Psoas muscle (tissue), 8 donors: ENCODE data around the gene MPPE1. TPM values are rescaled to one million over a fixed set of nuclear protein-coding genes. Genes with fewer than 3 reads are reported as not detected.

Experiments
- ATAC-seq, 4 donors: fragments of 200-7000 bp; cut with Tn5 transposase; one replicate each; pipeline ENCODE4 v1.9.1; 2020; ENCODE audit warnings: moderate library complexity in 3 of 4, mild to moderate bottlenecking in 2 of 4
- DNase-seq, 2 donors: peaks; one replicate each; pipeline ENCODE4 v3.0.0-alpha.2; 2020
- H3K27ac ChIP-seq: fragments of 200-600 bp; one replicate; pipeline ENCODE4 v1.8.0; 2022
- H3K27me3 ChIP-seq, 3 donors: fragments of 200-600 bp in 1 of 3; one replicate each; pipeline versions ENCODE4 v1.6.1 to v1.8.0; 2013 to 2022; ENCODE audit warnings: low read length in 2 of 3, mild to moderate bottlenecking in 2 of 3, moderate library complexity in 1 of 3; ENCODE audit not compliant: insufficient read depth in 3 of 3
- H3K36me3 ChIP-seq, 2 donors: fragments of 200-600 bp in 1 of 2; one replicate each; pipeline versions ENCODE4 v1.6.1 to v1.8.0; 2013 to 2022; ENCODE audit warnings: low read depth in 1 of 2, mild to moderate bottlenecking in 1 of 2, moderate library complexity in 1 of 2; ENCODE audit not compliant: insufficient read depth in 1 of 2
- H3K4me1 ChIP-seq: fragments of 200-600 bp; one replicate; pipeline ENCODE4 v1.8.0; 2022
- H3K4me3 ChIP-seq: fragments of 200-600 bp; one replicate; pipeline ENCODE4 v1.8.0; 2022; ENCODE audit warnings: mild to moderate bottlenecking
- H3K9me3 ChIP-seq: fragments of 200-600 bp; one replicate; pipeline ENCODE4 v1.8.0; 2022
- WGBS, 3 donors: extraction: QIAGEN DNeasy Blood & Tissue Kit; methylation state at CpG; one replicate each; pipeline versions ENCODE4 v1.1.6 to v1.1.7; 2013; 5-methylcytosine and 5-hydroxymethylcytosine counted together
- intact Hi-C, 2 donors: fragments of 100-400 bp; cut with DNase I; formaldehyde crosslinking; loops; one replicate each; pipeline versions ENCODE4 v1.11.0 to v1.14.2; 2022
- polyA plus RNA-seq, 3 donors: library from polyadenylated mRNA; stranded (reverse); fragments of 200-250 nt; gene quantifications; one replicate each; pipeline ENCODE4 v1.2.3, GENCODE V29; 2013
- total RNA-seq, 4 donors: library from RNA; stranded (reverse); fragmentation: NEBNext Ultra II Directional in 2 of 4; extraction: Animal tissue kit (Norgen Biotek cat#: 25700) in 2 of 4; gene quantifications; one replicate each; pipeline versions ENCODE4 v1.2.1 to v1.2.4, GENCODE V29; 2021 to 2023
- TF ChIP-seq, protein P1 (sequence below): fragments of 200-600 bp; IDR thresholded peaks from one replicate; pipeline ENCODE4 v1.8.0; 2022; ENCODE audit warnings: antibody characterized with exemption
- donor health status: healthy with polysubstance abuse.
- donor health status: DM: no; HTN: no; CAD: no; lungs with moderate emphysema.
- donor health status: Bipolar disorder and iron deficiency.
- donor health status: healthy.
- donor health status: DM: yes; HTN: yes; CAD: no.
- donor health status: DM: no; HTN: no; CAD: no.
- donor health status: DM: no; HTN: no; CAD: no.
- donor health status: DM: yes; HTN: yes; CAD: no.

The MPPE1 gene
- total and polyA plus RNA-seq, 7 donors = 20.2 to 44.0 (median 26.5) TPM

DNA sequence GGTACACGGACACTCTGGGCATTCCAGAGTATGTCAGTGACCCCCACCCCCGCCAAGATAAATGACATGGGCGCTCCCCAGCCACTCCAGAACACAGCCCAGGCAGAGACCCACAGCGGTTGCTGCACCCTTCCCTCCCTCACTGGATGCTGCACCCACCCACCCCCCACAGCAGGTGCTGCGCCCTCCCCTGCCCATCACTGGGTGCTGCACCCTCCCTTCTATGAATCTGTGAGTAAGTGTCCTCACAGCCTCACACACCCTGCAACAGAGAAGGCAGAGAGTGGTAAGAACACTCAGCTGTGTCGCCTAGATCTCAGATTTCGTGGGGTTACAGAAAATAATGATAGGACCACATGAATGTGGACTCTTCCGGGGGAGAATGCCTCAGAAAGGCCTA is 33.4 kb downstream of the MPPE1 start:
- Histone ChIP-seq H3K9me3 (no peaks in the 10 kb centered on the region), H3K27me3 (no peaks in the 10 kb centered on the region), H3K4me1 (peaks cover 5% of the 10 kb centered on the region), H3K4me3 (no peak overlapping the region), H3K36me3 (peaks cover 0 to 89% of the 10 kb centered on the region in 2 donors), H3K27ac (no peak overlapping the region)
- intact Hi-C loops = loop anchor here in 1 of 2 donors (10.0 kb wide), 1 partner anchor 220 kb away; no protein-coding TSS in a partner anchor
- DNase-seq = no peak
- WGBS, 3 donors = 86 to 92% (median 86%) methylated on average over 8 of the region's 8 CpGs
- TF ChIP-seq, protein P1, sequence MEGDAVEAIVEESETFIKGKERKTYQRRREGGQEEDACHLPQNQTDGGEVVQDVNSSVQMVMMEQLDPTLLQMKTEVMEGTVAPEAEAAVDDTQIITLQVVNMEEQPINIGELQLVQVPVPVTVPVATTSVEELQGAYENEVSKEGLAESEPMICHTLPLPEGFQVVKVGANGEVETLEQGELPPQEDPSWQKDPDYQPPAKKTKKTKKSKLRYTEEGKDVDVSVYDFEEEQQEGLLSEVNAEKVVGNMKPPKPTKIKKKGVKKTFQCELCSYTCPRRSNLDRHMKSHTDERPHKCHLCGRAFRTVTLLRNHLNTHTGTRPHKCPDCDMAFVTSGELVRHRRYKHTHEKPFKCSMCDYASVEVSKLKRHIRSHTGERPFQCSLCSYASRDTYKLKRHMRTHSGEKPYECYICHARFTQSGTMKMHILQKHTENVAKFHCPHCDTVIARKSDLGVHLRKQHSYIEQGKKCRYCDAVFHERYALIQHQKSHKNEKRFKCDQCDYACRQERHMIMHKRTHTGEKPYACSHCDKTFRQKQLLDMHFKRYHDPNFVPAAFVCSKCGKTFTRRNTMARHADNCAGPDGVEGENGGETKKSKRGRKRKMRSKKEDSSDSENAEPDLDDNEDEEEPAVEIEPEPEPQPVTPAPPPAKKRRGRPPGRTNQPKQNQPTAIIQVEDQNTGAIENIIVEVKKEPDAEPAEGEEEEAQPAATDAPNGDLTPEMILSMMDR = no peak
- no peak for ATAC-seq

DNA sequence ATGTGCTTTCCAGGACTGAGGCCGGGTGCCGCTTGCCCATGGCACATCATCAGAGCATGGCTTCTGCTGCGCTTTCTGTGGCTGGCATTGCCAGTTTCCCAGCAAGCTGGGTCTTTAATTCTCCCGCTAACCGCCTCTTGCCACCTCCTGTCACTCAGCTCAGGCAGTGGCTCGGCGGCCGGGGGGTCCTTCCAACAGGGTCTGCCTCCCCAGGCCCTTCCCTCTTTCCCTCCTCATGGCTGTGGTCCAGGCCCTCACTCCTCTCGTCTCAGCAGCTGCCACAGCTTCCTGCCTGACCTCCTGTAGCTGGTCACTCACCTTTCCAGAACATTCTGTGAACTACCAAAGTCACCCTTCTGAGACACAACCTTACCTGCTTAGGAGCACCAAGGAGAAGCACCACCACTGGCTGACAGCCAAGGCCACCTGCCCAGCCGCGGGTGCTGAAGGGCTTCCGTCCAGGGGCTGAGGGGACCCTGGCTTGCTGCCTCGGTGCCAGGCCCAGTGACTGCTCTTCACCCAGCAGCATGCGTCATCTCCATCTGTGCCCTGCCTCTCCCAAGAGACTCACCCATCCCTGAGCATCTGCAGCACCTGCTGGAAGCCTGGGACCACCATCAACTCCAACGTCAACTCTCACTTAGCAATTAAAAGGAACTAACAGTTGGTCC is 34.3 kb downstream of the MPPE1 start:
- no peaks in the 10 kb centered on the region for H3K27me3 ChIP-seq
- intact Hi-C loops = loop anchor here (2.0 to 10.0 kb wide), 3 partner anchors 141 to 219 kb away; no protein-coding TSS in a partner anchor
- DNase-seq = no peak
- no peak overlapping the region for H3K4me3 ChIP-seq
- no peak overlapping the region for H3K27ac ChIP-seq
- WGBS, 3 donors = 75 to 84% (median 78%) methylated on average over 15 of the region's 15 CpGs
- TF ChIP-seq, protein P1 = no peak
- no peak for ATAC-seq
- no peaks in the 10 kb centered on the region for H3K9me3 ChIP-seq
- H3K4me1 ChIP-seq = peaks cover 5% of the 10 kb centered on the region
- peaks cover 0 to 89% of the 10 kb centered on the region in 2 donors for H3K36me3 ChIP-seq

DNA sequence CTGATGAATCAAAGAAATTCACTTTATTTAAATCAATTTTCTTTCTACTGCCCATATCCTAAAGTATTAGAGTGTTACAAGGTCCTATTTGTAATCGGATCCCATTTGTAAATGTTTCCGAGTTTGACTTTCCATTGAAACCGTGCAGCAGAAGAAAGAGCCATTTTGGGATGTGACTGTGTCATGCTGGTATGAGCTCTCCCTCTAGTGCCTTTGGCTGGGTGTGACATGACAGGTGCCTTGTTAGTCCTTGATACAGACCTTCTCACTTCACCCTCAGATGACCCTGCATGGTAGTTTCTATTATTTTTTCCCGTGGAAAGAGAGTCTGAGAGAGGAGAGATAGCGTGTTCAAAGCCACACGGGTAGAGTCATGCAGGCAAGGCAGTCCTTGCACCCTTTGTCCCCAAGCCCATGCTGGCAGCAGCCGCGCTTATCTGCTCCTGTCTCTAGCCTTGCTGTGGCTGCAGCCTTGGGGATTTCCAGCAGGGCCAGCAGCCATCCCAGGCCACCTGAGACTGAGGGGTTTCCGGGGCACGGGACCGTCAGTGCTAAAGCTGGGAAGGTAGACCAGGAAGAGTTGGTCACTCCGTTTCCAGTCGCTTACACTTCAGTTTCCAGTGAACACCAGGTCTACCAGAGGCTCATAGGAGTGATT is 35.5 kb downstream of the MPPE1 start:
- intact Hi-C loops = loop anchor here (1.0 to 10.0 kb wide), 4 partner anchors 139 to 218 kb away; no protein-coding TSS in a partner anchor
- peaks cover 5% of the 10 kb centered on the region for H3K4me1 ChIP-seq
- ATAC-seq (peak; percentile 98 to 99 (median 98)), DNase-seq (no peak)
- TF ChIP-seq, protein P1 = peak; percentile 60
- 35 to 53% (median 39%) methylated on average over 13 of the region's 13 CpGs for WGBS, 3 donors
- no peak overlapping the region for H3K4me3 ChIP-seq
- H3K9me3 ChIP-seq = no peaks in the 10 kb centered on the region
- peak overlapping the region; percentile 54 for H3K27ac ChIP-seq
- peaks cover 0 to 88% of the 10 kb centered on the region in 2 donors for H3K36me3 ChIP-seq
- H3K27me3 ChIP-seq = no peaks in the 10 kb centered on the region

DNA sequence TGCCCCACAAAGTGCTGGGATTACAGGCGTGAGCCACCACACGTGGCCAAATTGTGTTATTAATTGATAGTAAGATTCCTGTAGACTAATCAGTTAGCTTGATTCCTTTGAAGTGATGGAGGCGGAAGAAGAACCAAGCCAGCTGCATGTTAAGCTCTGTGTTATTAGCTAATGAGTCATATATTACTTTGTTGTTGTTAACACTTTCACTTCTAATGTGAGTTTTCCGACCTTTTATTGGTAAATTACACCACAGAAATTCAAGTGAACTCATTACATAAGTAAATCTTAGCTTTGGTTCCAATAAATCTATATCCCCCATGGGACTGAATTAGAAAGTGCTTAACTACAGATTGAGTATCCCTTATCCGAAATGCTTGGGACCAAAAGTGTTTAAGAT is 36.6 kb downstream of the MPPE1 start:
- TF ChIP-seq, protein P1 = no peak
- Histone ChIP-seq H3K27ac (peak overlapping the region; percentile 54), H3K27me3 (no peaks in the 10 kb centered on the region), H3K36me3 (peaks cover 0 to 86% of the 10 kb centered on the region in 2 donors), H3K4me3 (no peak overlapping the region), H3K4me1 (peaks cover 5% of the 10 kb centered on the region), H3K9me3 (no peaks in the 10 kb centered on the region)
- ATAC-seq (no peak), DNase-seq (no peak)
- intact Hi-C loops = loop anchor here in 1 of 2 donors (10.0 kb wide), 1 partner anchor 217 kb away; no protein-coding TSS in a partner anchor
- 63 to 76% (median 70%) methylated on average over 5 of the region's 5 CpGs for WGBS, 3 donors
